ENCODE measurements around the gene EPM2AIP1.
A peak's percentile ranks its signal among the peaks of the same experiment; 100 is the strongest.

GRCh38 chr3:36944012-36944640, 48.8 kb downstream of the EPM2AIP1 start:
- TF ChIP-seq CTCF (IDR thresholded peaks at IDR 0.05; ENCODE audit: control extremely low read depth in 1 of 3, insufficient read depth in 1 of 3, low read depth in 1 of 3, low read length in 3 of 3) (peak in 1 of 3 experiments; percentile 1; a peak in 1 of 4 replicates), EZH2 (IDR thresholded peaks at IDR 0.05; ENCODE audit: low read depth, low read length, severe bottlenecking) (peak; percentile 68), POLR2A (IDR thresholded peaks at IDR 0.05; ENCODE audit: control extremely low read depth in 1 of 2, low read depth in 2 of 2, low read length in 2 of 2) (peak in 1 of 2 experiments; percentile 13; a peak in 1 of 3 replicates), YY1 (IDR thresholded peaks at IDR 0.05; ENCODE audit: low read depth, low read length) (0 out of 2 replicates have a peak, but pooled peaks have one; percentile 5), POLR2AphosphoS5 (IDR thresholded peaks at IDR 0.05; ENCODE audit: low read depth, low read length) (no peak; the same call in 1 of the 2 replicates), HDAC6 (IDR thresholded peaks at IDR 0.05; ENCODE audit: low read depth, low read length) (no peak)
